Measurements from ENCODE around the gene SAMD4B. TPM values are rescaled to one million over a fixed set of nuclear protein-coding genes. Genes with fewer than 3 reads are reported as not detected.

SAMD4B gene
- total RNA-seq, 1 donor = 85.0 TPM

- no peaks in the 10 kb centered on the region for H3K9me3 ChIP-seq (ENCODE audit: low read depth, low read length)
- H2AFZ ChIP-seq (ENCODE audit: low read length) = no peak overlapping the region
- H3K27ac ChIP-seq (ENCODE audit: low read depth, low read length) = no peak overlapping the region
- H4K20me1 ChIP-seq (ENCODE audit: insufficient read depth, low read length) = no peaks in the 10 kb centered on the region
- TF ChIP-seq CTCF (IDR thresholded peaks at IDR 0.05; ENCODE audit: extremely low read depth, low read depth, low read length) = no peak
- no peaks in the 10 kb centered on the region for H3K36me3 ChIP-seq (ENCODE audit: insufficient read depth, low read length)
- no peaks in the 10 kb centered on the region for H3K4me1 ChIP-seq (ENCODE audit: insufficient read depth, low read length)
- no peak overlapping the region for H3K4me3 ChIP-seq (ENCODE audit: insufficient read depth, low read length)
- H3K4me2 ChIP-seq (ENCODE audit: insufficient read depth, low read length) = no peak overlapping the region
- DNase-seq (ENCODE audit: insufficient read length, low spot score, missing footprints) = peak; percentile 74
- no peaks in the 10 kb centered on the region for H3K79me2 ChIP-seq (ENCODE audit: insufficient read depth, low read length)
- H3K27me3 ChIP-seq (ENCODE audit: insufficient read depth, low read length) = peaks cover 19% of the 10 kb centered on the region
These were observed 20.4 kb upstream of the SAMD4B start for GRCh38 chr19:39321832-39322176.

- Histone ChIP-seq H3K4me3 (ENCODE audit: insufficient read depth, low read length) (no peak overlapping the region), H3K4me1 (ENCODE audit: insufficient read depth, low read length) (no peaks in the 10 kb centered on the region), H3K4me2 (ENCODE audit: insufficient read depth, low read length) (no peak overlapping the region), H3K27ac (ENCODE audit: low read depth, low read length) (no peak overlapping the region), H4K20me1 (ENCODE audit: insufficient read depth, low read length) (no peaks in the 10 kb centered on the region), H3K79me2 (ENCODE audit: insufficient read depth, low read length) (no peaks in the 10 kb centered on the region), H3K36me3 (ENCODE audit: insufficient read depth, low read length) (no peaks in the 10 kb centered on the region), H2AFZ (ENCODE audit: low read length) (no peak overlapping the region), H3K27me3 (ENCODE audit: insufficient read depth, low read length) (peaks cover 17% of the 10 kb centered on the region), H3K9me3 (ENCODE audit: low read depth, low read length) (no peaks in the 10 kb centered on the region)
- TF ChIP-seq CTCF (IDR thresholded peaks at IDR 0.05; ENCODE audit: extremely low read depth, low read depth, low read length) = no peak
- no peak for DNase-seq (ENCODE audit: insufficient read length, low spot score, missing footprints)
These were observed 17.9 kb upstream of the SAMD4B start for GRCh38 chr19:39324242-39324842.

- Histone ChIP-seq H3K4me3 (ENCODE audit: insufficient read depth, low read length) (no peak overlapping the region), H3K27ac (ENCODE audit: low read depth, low read length) (no peak overlapping the region), H3K4me2 (ENCODE audit: insufficient read depth, low read length) (no peak overlapping the region), H3K36me3 (ENCODE audit: insufficient read depth, low read length) (no peaks in the 10 kb centered on the region), H3K79me2 (ENCODE audit: insufficient read depth, low read length) (no peaks in the 10 kb centered on the region), H4K20me1 (ENCODE audit: insufficient read depth, low read length) (no peaks in the 10 kb centered on the region), H3K27me3 (ENCODE audit: insufficient read depth, low read length) (peaks cover 7% of the 10 kb centered on the region), H3K9me3 (ENCODE audit: low read depth, low read length) (no peaks in the 10 kb centered on the region), H3K4me1 (ENCODE audit: insufficient read depth, low read length) (no peaks in the 10 kb centered on the region), H2AFZ (ENCODE audit: low read length) (no peak overlapping the region)
- DNase-seq (ENCODE audit: insufficient read length, low spot score, missing footprints) = peak; percentile 41
- TF ChIP-seq CTCF (IDR thresholded peaks at IDR 0.05; ENCODE audit: extremely low read depth, low read depth, low read length) = no peak
These were observed 16.2 kb upstream of the SAMD4B start for GRCh38 chr19:39325778-39326665.

- Histone ChIP-seq H3K27me3 (ENCODE audit: insufficient read depth, low read length) (no peaks in the 10 kb centered on the region), H3K4me1 (ENCODE audit: insufficient read depth, low read length) (no peaks in the 10 kb centered on the region), H3K36me3 (ENCODE audit: insufficient read depth, low read length) (no peaks in the 10 kb centered on the region), H3K4me2 (ENCODE audit: insufficient read depth, low read length) (no peak overlapping the region), H3K79me2 (ENCODE audit: insufficient read depth, low read length) (no peaks in the 10 kb centered on the region), H2AFZ (ENCODE audit: low read length) (no peak overlapping the region), H4K20me1 (ENCODE audit: insufficient read depth, low read length) (no peaks in the 10 kb centered on the region), H3K27ac (ENCODE audit: low read depth, low read length) (no peak overlapping the region), H3K4me3 (ENCODE audit: insufficient read depth, low read length) (no peak overlapping the region), H3K9me3 (ENCODE audit: low read depth, low read length) (no peaks in the 10 kb centered on the region)
- peak; percentile 87 for DNase-seq (ENCODE audit: insufficient read length, low spot score, missing footprints)
- TF ChIP-seq CTCF (IDR thresholded peaks at IDR 0.05; ENCODE audit: extremely low read depth, low read depth, low read length) = no peak
These were observed 14.7 kb upstream of the SAMD4B start for GRCh38 chr19:39327363-39328045.

Data from osteoblast (primary cell).